A549 (cell line): ENCODE results near the gene LRRC1. TPM values are rescaled to one million over a fixed set of nuclear protein-coding genes. Genes with fewer than 3 reads are reported as not detected.

ENCODE experiments used
- ATAC-seq, 2 experiments: fragments of 200-7000 bp in 1 of 2; fragments of >200 bp in 1 of 2; cut with Nextera tagmentation in 1 of 2; cut with Tn5 transposase in 1 of 2; 3 replicates each; pipeline versions ENCODE4 v1.8.0 to v1.9.1; 2018 to 2020; ENCODE audit warnings: mild to moderate bottlenecking in 1 of 2, moderate library complexity in 1 of 2
- CTCF ChIA-PET: fragments of 300-600 bp; sonication (Branson Sonifier 250); formaldehyde crosslinking; extraction: SDS; loops from one replicate; lab custom pipeline; 2021; ENCODE audit warnings: antibody characterized with exemption, inconsistent platforms; lab: Yijun Ruan, JAX
- POLR2A ChIA-PET: fragments of 350-600 bp; formaldehyde crosslinking; extraction: SDS; loops from one replicate; lab custom pipeline; 2021; ENCODE audit warnings: antibody characterized with exemption, inconsistent platforms; lab: Yijun Ruan, JAX
- DNase-seq, 2 experiments: peaks; one replicate each; pipeline versions ENCODE4 v3.0.0 to v3.0.0-alpha.2; 2011 to 2016; ENCODE audit warnings: low read depth in 1 of 2, low spot score in 1 of 2
- FAIRE-seq: peaks from 2 replicates; lab custom pipeline; 2011; peaks lifted over from hg19 to GRCh38; lab: Jason Lieb, UNC
- H3K27ac ChIP-seq, 2 experiments: fragments of >200 bp; sonication (Bioruptor Twin); formaldehyde crosslinking; 3 replicates each; pipeline ENCODE4 v1.5.1; 2016 to 2017
- H3K4me1 ChIP-seq: fragments of >200 bp; sonication (Bioruptor Twin); formaldehyde crosslinking; 3 replicates; pipeline ENCODE4 v1.6.1; 2016
- H3K4me2 ChIP-seq: fragments of >200 bp; sonication (Bioruptor Twin); formaldehyde crosslinking; 3 replicates; pipeline ENCODE4 v1.6.1; 2016
- H3K4me3 ChIP-seq: fragments of >200 bp; sonication (Bioruptor Twin); formaldehyde crosslinking; 3 replicates; pipeline ENCODE4 v1.5.1; 2016
- H3K9me3 ChIP-seq: fragments of >200 bp; sonication (Bioruptor Twin); formaldehyde crosslinking; 3 replicates; pipeline ENCODE4 v1.6.1; 2016
- BHLHE40 ChIP-seq: IDR thresholded peaks from 2 replicates; pipeline ENCODE4 v1.6.1; 2012; ENCODE audit warnings: low read depth, low read length, inconsistent platforms
- CBX8 ChIP-seq: fragments of 200-600 bp; sonication (generic); IDR thresholded peaks from 2 replicates; pipeline ENCODE4 v1.6.1; 2016
- CHD2 ChIP-seq: fragments of 150-350 bp; IDR thresholded peaks from 2 replicates; pipeline ENCODE4 v1.6.1; 2014; ENCODE audit warnings: low read length; ENCODE audit not compliant: partially characterized antibody
- CTCF ChIP-seq: fragments of >200 bp; sonication (Bioruptor Twin); formaldehyde crosslinking; IDR thresholded peaks from 3 replicates; pipeline ENCODE4 v1.5.1; 2016
- EHF ChIP-seq: fragments of 250-450 bp; sonication (Bioruptor Pico); IDR thresholded peaks from 2 replicates; pipeline ENCODE4 v1.5.0; 2020; ENCODE audit warnings: mild to moderate bottlenecking
- EHMT2 ChIP-seq: fragments of 200-600 bp; sonication (generic); IDR thresholded peaks from 2 replicates; pipeline ENCODE4 v1.6.1; 2016; ENCODE audit warnings: antibody characterized with exemption, low read depth, mild to moderate bottlenecking, moderate library complexity
- FOXS1 ChIP-seq: fragments of 250-450 bp; sonication (Bioruptor Pico); IDR thresholded peaks from 2 replicates; pipeline ENCODE4 v1.5.0; 2020; ENCODE audit warnings: mild to moderate bottlenecking, moderate library complexity
- HDAC2 ChIP-seq: fragments of 200-600 bp; sonication (generic); IDR thresholded peaks from 2 replicates; pipeline ENCODE4 v1.6.1; 2016
- HES2 ChIP-seq: fragments of >200 bp; sonication (Bioruptor Twin); formaldehyde crosslinking; IDR thresholded peaks from 2 replicates; pipeline ENCODE4 v1.6.1; 2016
- KDM1A ChIP-seq: fragments of 200-600 bp; sonication (generic); IDR thresholded peaks from 2 replicates; pipeline ENCODE4 v1.6.1; 2016; ENCODE audit warnings: low read depth, mild to moderate bottlenecking
- KDM5A ChIP-seq: fragments of 200-600 bp; sonication (generic); IDR thresholded peaks from 2 replicates; pipeline ENCODE4 v1.6.1; 2016; ENCODE audit warnings: antibody characterized with exemption, mild to moderate bottlenecking
- MAFK ChIP-seq: fragments of 450-650 bp; IDR thresholded peaks from 2 replicates; pipeline ENCODE4 v1.6.1; 2014; ENCODE audit not compliant: partially characterized antibody
- NFE2L2 ChIP-seq: fragments of 150-350 bp; conservative IDR thresholded peaks from 2 replicates; pipeline ENCODE4 v1.6.1; 2014; ENCODE audit warnings: low read length
- NPAS2 ChIP-seq: fragments of 250-450 bp; sonication (Bioruptor Pico); IDR thresholded peaks from 2 replicates; pipeline ENCODE4 v1.8.0; 2022; ENCODE audit warnings: mild to moderate bottlenecking, moderate library complexity, borderline replicate concordance
- NR3C1 ChIP-seq: fragments of >200 bp; sonication (Bioruptor Twin); formaldehyde crosslinking; IDR thresholded peaks from 3 replicates; pipeline ENCODE4 v1.6.1; 2017
- POLR2AphosphoS2 ChIP-seq: conservative IDR thresholded peaks from 2 replicates; pipeline ENCODE4 v1.6.1; 2012; ENCODE audit warnings: low read length, improper control_type of control experiment, inconsistent platforms
- RCOR1 ChIP-seq: fragments of 150-350 bp; IDR thresholded peaks from 2 replicates; pipeline ENCODE4 v1.6.1; 2014; ENCODE audit warnings: antibody characterized with exemption, low read length, low read depth
- RNF2 ChIP-seq: fragments of 200-600 bp; sonication (generic); IDR thresholded peaks from 2 replicates; pipeline ENCODE4 v1.6.1; 2016; ENCODE audit warnings: low read depth, mild to moderate bottlenecking, antibody characterized with exemption, moderate library complexity, borderline replicate concordance
- TFCP2L1 ChIP-seq: fragments of 250-450 bp; sonication (Bioruptor Pico); IDR thresholded peaks from 2 replicates; pipeline ENCODE4 v1.5.0; 2021; ENCODE audit warnings: mild to moderate bottlenecking
- TP53 ChIP-seq: fragments of 250-450 bp; sonication (Bioruptor Pico); IDR thresholded peaks from 2 replicates; pipeline ENCODE4 v1.5.0; 2021; ENCODE audit warnings: mild to moderate bottlenecking, moderate library complexity
- ZSCAN20 ChIP-seq: fragments of 250-450 bp; sonication (Bioruptor Pico); IDR thresholded peaks from 2 replicates; pipeline ENCODE4 v1.8.0; 2022; ENCODE audit warnings: mild to moderate bottlenecking, moderate library complexity
- WGBS: methylation state at CpG from one replicate; pipeline ENCODE4 v1.1.6; 2017; ENCODE audit errors: missing lambda C conversion rate; 5-methylcytosine and 5-hydroxymethylcytosine counted together
- polyA plus RNA-seq, 4 experiments: library from polyadenylated mRNA; depleted of rRNA in 3 of 4; stranded (reverse); fragments of >200 nt; fragmentation: RNase III in 1 of 4; extraction: RNeasy Plus Mini Kit Qiagen cat#74134 plus additional on column Dnase treatment in 1 of 4; gene quantifications; 2 replicates in 3 of 4; 3 replicates in 1 of 4; pipeline ENCODE4 v1.2.3, GENCODE V29; 2011 to 2017

Gene LRRC1
- polyA plus RNA-seq, 2 of the 4 experiments (the other 2 are of a cell fraction), result 5.2 to 8.0 TPM

- ChIA-PET POLR2A (interaction anchor here (1.0 kb wide), 1 partner anchor 165 kb away, joined by 4 read pairs; the partner anchor contains the start of gene LRRC1), CTCF (interaction anchor here (0.6 to 1.1 kb wide), 2 partner anchors 241 to 1280 kb away, joined by 3 read pairs; no protein-coding TSS in a partner anchor)
- FAIRE-seq (no peak), DNase-seq (no peak), ATAC-seq (no peak)
- no peak overlapping the region for H3K4me2 ChIP-seq
- H3K4me1 ChIP-seq, result no peaks in the 10 kb centered on the region
- H3K27ac ChIP-seq, result no peak overlapping the region
- 62% methylated on average over 2 of the region's 2 CpGs for WGBS
- no peaks in the 10 kb centered on the region for H3K9me3 ChIP-seq
- H3K4me3 ChIP-seq, result no peak overlapping the region
- no peak for TF ChIP-seq CTCF
- no peak for TF ChIP-seq CBX8
- no peak for TF ChIP-seq EHMT2
- no peak for TF ChIP-seq NPAS2
- no peak for TF ChIP-seq FOXS1 (CRISPR knock-in tag)
- no peak for TF ChIP-seq RCOR1
- TF ChIP-seq KDM1A, result no peak
- no peak for TF ChIP-seq TFCP2L1
- no peak for TF ChIP-seq HDAC2
- TF ChIP-seq NR3C1, result no peak
- no peak for TF ChIP-seq ZSCAN20
- no peak for TF ChIP-seq HES2
- TF ChIP-seq CHD2, result no peak
- TF ChIP-seq, all 56 proteins: peak for 0
These were observed 164.9 kb downstream of the LRRC1 start for GRCh38 chr6:53959717-53960116.

GRCh38 chr6:53960311-53960710 lies 165.5 kb downstream of the LRRC1 start:
- Histone ChIP-seq H3K27ac (no peak overlapping the region), H3K4me2 (no peak overlapping the region), H3K4me3 (no peak overlapping the region), H3K4me1 (no peaks in the 10 kb centered on the region), H3K9me3 (no peaks in the 10 kb centered on the region; the same call in 2 of the 3 replicates)
- WGBS, result 73% methylated on average over 4 of the region's 4 CpGs
- ChIA-PET POLR2A (no interaction called here), CTCF (no interaction called here)
- DNase-seq, result no peak
- FAIRE-seq, result no peak
- no peak for ATAC-seq
- TF ChIP-seq MAFK, result no peak
- TF ChIP-seq TFCP2L1, result no peak
- TF ChIP-seq KDM5A, result no peak
- TF ChIP-seq NFE2L2, result no peak
- no peak for TF ChIP-seq CHD2
- no peak for TF ChIP-seq RNF2
- no peak for TF ChIP-seq FOXS1 (CRISPR knock-in tag)
- TF ChIP-seq POLR2AphosphoS2, result no peak
- no peak for TF ChIP-seq BHLHE40
- TF ChIP-seq NR3C1, result no peak
- no peak for TF ChIP-seq CBX8
- no peak for TF ChIP-seq EHF (CRISPR knock-in tag)
- no peak for TF ChIP-seq RCOR1
- TF ChIP-seq NPAS2, result no peak
- TF ChIP-seq HES2, result no peak

GRCh38 chr6:53961679-53962370 lies 167.0 kb downstream of the LRRC1 start:
- POLR2A ChIA-PET, result no interaction called here
- WGBS, result 60% methylated on average over 7 of the region's 7 CpGs
- TF ChIP-seq EHF (CRISPR knock-in tag) (no peak), TP53 (CRISPR knock-in tag) (no peak)
- TF ChIP-seq, all 56 proteins: peak for 0
- Histone ChIP-seq H3K4me1 (no peaks in the 10 kb centered on the region), H3K4me2 (no peak overlapping the region), H3K9me3 (no peaks in the 10 kb centered on the region; the same call in 2 of the 3 replicates), H3K27ac (no peak overlapping the region), H3K4me3 (no peak overlapping the region)
- CTCF ChIA-PET, result no interaction called here
- DNase-seq, result peak in 1 of 2 experiments; percentile 9
- FAIRE-seq, result no peak
- ATAC-seq, result peak in 1 of 2 experiments; percentile 49; a peak in 1 of 6 replicates
